HG03442 (cell line): ENCODE measurements around the gene TMEM132D.

ENCODE experiments used
- ATAC-seq: cut with Tn5 transposase; IDR thresholded peaks from one replicate; pipeline ENCODE4 v1.9.1; 2021; ENCODE audit warnings: mild to moderate bottlenecking, moderate library complexity; ENCODE audit not compliant: unreplicated experiment

TMEM132D gene

GRCh38 chr12:129605666-129606065, 298.2 kb downstream of the TMEM132D start:
- ATAC-seq: no peak

GRCh38 chr12:129604506-129604905, 299.3 kb downstream of the TMEM132D start:
- no peak for ATAC-seq

GRCh38 chr12:129599406-129599805, 304.4 kb downstream of the TMEM132D start:
- ATAC-seq: no peak

GRCh38 chr12:129594098-129594497, 309.7 kb downstream of the TMEM132D start:
- ATAC-seq: no peak

- ATAC-seq: no peak
Observed at GRCh38 chr12:129592449-129592848, 311.4 kb downstream of the TMEM132D start.

- no peak for ATAC-seq
Observed at GRCh38 chr12:129589503-129589902, 314.3 kb downstream of the TMEM132D start.

- ATAC-seq: no peak
Observed at GRCh38 chr12:129588142-129588541, 315.7 kb downstream of the TMEM132D start.

- ATAC-seq: no peak
Observed at GRCh38 chr12:129585296-129585695, 318.5 kb downstream of the TMEM132D start.

- no peak for ATAC-seq
Observed at GRCh38 chr12:129579879-129580278, 323.9 kb downstream of the TMEM132D start.

GRCh38 chr12:129571901-129572494, 331.8 kb downstream of the TMEM132D start:
- no peak for ATAC-seq

GRCh38 chr12:129570796-129571400, 332.9 kb downstream of the TMEM132D start:
- no peak for ATAC-seq

GRCh38 chr12:129566800-129567199, 337.0 kb downstream of the TMEM132D start:
- no peak for ATAC-seq

GRCh38 chr12:129564768-129565167, 339.1 kb downstream of the TMEM132D start:
- ATAC-seq: no peak

GRCh38 chr12:129563266-129563665, 340.6 kb downstream of the TMEM132D start:
- no peak for ATAC-seq

GRCh38 chr12:129561304-129561703, 342.5 kb downstream of the TMEM132D start:
- no peak for ATAC-seq

- no peak for ATAC-seq
Observed at GRCh38 chr12:129559776-129560175, 344.0 kb downstream of the TMEM132D start.

- no peak for ATAC-seq
Observed at GRCh38 chr12:129558036-129558435, 345.8 kb downstream of the TMEM132D start.

GRCh38 chr12:129556082-129556481, 347.7 kb downstream of the TMEM132D start:
- no peak for ATAC-seq

GRCh38 chr12:129552996-129553750, 350.7 kb downstream of the TMEM132D start:
- ATAC-seq: no peak

- no peak for ATAC-seq
Observed at GRCh38 chr12:129551441-129551840, 352.4 kb downstream of the TMEM132D start.

- no peak for ATAC-seq
Observed at GRCh38 chr12:129550353-129550752, 353.5 kb downstream of the TMEM132D start.

- ATAC-seq: no peak
Observed at GRCh38 chr12:129549656-129550055, 354.2 kb downstream of the TMEM132D start.
